ENCODE data around the gene KLHL14. TPM values are rescaled to one million over a fixed set of nuclear protein-coding genes. Genes with fewer than 3 reads are reported as not detected.
A peak's percentile ranks its signal among the peaks of the same experiment; 100 is the strongest.

The KLHL14 gene
- total RNA-seq, 1 donor from 2014 or later, result 1.3 TPM

- Mint-ChIP-seq H3K9me3 (ENCODE audit: unreplicated experiment) (no peaks in the 10 kb centered on the region), H3K27me3 (ENCODE audit: unreplicated experiment) (peaks cover 6% of the 10 kb centered on the region), H3K4me3 (ENCODE audit: unreplicated experiment) (peak overlapping the region; percentile 81), H3K4me1 (ENCODE audit: unreplicated experiment) (peaks cover 30% of the 10 kb centered on the region), H3K36me3 (ENCODE audit: low read depth, unreplicated experiment) (no peaks in the 10 kb centered on the region), H3K27ac (ENCODE audit: unreplicated experiment) (no peak overlapping the region)
- no peak for DNase-seq (ENCODE audit: low spot score)
- TF ChIP-seq, protein P1, sequence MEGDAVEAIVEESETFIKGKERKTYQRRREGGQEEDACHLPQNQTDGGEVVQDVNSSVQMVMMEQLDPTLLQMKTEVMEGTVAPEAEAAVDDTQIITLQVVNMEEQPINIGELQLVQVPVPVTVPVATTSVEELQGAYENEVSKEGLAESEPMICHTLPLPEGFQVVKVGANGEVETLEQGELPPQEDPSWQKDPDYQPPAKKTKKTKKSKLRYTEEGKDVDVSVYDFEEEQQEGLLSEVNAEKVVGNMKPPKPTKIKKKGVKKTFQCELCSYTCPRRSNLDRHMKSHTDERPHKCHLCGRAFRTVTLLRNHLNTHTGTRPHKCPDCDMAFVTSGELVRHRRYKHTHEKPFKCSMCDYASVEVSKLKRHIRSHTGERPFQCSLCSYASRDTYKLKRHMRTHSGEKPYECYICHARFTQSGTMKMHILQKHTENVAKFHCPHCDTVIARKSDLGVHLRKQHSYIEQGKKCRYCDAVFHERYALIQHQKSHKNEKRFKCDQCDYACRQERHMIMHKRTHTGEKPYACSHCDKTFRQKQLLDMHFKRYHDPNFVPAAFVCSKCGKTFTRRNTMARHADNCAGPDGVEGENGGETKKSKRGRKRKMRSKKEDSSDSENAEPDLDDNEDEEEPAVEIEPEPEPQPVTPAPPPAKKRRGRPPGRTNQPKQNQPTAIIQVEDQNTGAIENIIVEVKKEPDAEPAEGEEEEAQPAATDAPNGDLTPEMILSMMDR (IDR thresholded peaks at IDR 0.05; ENCODE audit: unreplicated experiment), result no peak
These were observed 2.1 kb downstream of the KLHL14 start for GRCh38 chr18:32770666-32771168.

DNA sequence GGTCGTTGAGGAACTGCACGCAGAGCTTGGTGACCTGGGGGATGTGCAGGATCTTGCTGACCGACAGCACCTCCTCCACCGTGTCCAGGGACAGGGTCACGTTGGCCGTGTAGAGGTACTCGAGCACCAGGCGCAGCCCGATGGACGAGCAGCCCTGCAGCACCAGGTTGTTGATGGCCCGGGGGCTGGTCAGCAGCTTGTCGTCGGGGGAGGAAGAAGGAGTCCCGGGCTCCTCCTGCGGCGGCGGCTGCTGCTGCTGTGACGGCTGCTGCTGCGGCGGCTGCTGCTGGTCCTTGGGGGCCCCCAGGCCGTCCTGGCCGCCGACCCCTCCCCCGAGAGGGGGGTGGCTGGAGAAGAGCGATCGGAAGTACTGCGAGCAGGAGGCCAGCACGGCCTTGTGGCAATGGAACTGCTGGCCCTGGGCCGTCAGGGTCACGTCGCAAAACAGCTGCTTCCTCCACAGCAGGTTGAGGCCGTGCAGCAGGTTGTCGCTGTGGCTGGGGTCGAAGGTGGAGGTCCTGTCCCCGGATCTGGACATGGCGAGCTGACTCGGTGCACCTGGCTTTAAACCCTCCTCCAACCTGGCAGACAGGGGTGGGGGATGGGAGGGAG lies 2.7 kb downstream of the KLHL14 start:
- no peak for DNase-seq (ENCODE audit: low spot score)
- no peak overlapping the region for H3K27ac Mint-ChIP-seq (ENCODE audit: unreplicated experiment)
- H3K36me3 Mint-ChIP-seq (ENCODE audit: low read depth, unreplicated experiment), result no peaks in the 10 kb centered on the region
- no peaks in the 10 kb centered on the region for H3K9me3 Mint-ChIP-seq (ENCODE audit: unreplicated experiment)
- H3K4me3 Mint-ChIP-seq (ENCODE audit: unreplicated experiment), result no peak overlapping the region
- H3K27me3 Mint-ChIP-seq (ENCODE audit: unreplicated experiment), result peaks cover 6% of the 10 kb centered on the region
- TF ChIP-seq, protein P1 (IDR thresholded peaks at IDR 0.05; ENCODE audit: unreplicated experiment), result no peak
- peaks cover 27% of the 10 kb centered on the region for H3K4me1 Mint-ChIP-seq (ENCODE audit: unreplicated experiment)

DNA sequence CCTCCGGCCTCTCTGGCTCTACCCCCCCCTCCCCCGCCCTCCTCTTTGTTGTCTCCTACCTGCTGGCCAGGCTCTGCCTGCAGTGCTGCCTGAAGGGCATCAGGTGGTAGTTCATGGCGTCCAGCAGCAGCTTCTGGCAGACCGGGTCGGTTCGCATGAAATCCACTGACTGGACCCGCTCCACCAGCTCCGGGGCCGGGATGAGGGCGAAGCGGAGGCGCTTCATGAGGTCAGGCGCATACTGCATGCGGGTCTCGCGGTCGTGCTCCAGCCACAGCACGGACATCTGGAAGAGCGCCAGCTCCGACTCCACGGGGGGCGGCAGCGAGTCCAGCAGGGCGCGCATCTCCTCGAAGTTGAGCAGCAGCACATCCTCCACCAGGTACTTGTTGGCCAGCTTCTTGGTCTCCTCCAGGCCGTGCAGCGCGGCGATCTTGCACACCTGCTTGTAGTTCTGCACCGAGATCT lies 3.2 kb downstream of the KLHL14 start:
- Mint-ChIP-seq H3K9me3 (ENCODE audit: unreplicated experiment) (no peaks in the 10 kb centered on the region), H3K4me3 (ENCODE audit: unreplicated experiment) (peak overlapping the region; percentile 79), H3K27me3 (ENCODE audit: unreplicated experiment) (peaks cover 6% of the 10 kb centered on the region), H3K4me1 (ENCODE audit: unreplicated experiment) (peaks cover 22% of the 10 kb centered on the region), H3K27ac (ENCODE audit: unreplicated experiment) (no peak overlapping the region), H3K36me3 (ENCODE audit: low read depth, unreplicated experiment) (no peaks in the 10 kb centered on the region)
- TF ChIP-seq, protein P1 (IDR thresholded peaks at IDR 0.05; ENCODE audit: unreplicated experiment), result no peak
- DNase-seq (ENCODE audit: low spot score), result peak; percentile 40

DNA sequence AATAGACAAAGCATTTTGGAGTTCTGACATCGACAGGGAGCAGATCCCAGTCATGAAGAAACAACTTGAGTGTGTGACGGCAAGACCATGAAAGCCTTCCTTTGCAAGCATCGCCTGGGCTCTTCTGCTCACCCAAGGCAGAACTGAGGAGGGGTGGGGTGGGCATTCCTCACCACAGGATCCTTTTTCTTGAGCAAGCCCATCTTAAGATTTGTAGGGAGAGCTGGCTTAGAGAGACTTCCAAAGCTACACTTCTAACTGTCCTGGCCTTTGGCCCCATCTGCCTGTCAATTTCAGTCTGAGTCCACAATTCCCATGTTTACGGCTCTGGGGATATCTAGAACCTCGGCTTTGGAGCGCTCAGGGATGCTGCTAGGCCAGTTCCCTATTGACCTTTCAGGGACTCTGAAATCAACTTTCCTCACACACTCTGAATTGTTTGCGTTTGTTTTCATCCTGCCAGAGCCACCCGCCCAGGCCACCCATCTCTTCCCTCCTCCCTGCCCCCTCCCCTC lies 3.7 kb downstream of the KLHL14 start:
- H3K36me3 Mint-ChIP-seq (ENCODE audit: low read depth, unreplicated experiment), result no peaks in the 10 kb centered on the region
- peaks cover 6% of the 10 kb centered on the region for H3K27me3 Mint-ChIP-seq (ENCODE audit: unreplicated experiment)
- no peak overlapping the region for H3K27ac Mint-ChIP-seq (ENCODE audit: unreplicated experiment)
- no peaks in the 10 kb centered on the region for H3K9me3 Mint-ChIP-seq (ENCODE audit: unreplicated experiment)
- H3K4me1 Mint-ChIP-seq (ENCODE audit: unreplicated experiment), result peaks cover 21% of the 10 kb centered on the region
- no peak for DNase-seq (ENCODE audit: low spot score)
- TF ChIP-seq, protein P1 (IDR thresholded peaks at IDR 0.05; ENCODE audit: unreplicated experiment), result no peak
- peak overlapping the region; percentile 79 for H3K4me3 Mint-ChIP-seq (ENCODE audit: unreplicated experiment)

DNA sequence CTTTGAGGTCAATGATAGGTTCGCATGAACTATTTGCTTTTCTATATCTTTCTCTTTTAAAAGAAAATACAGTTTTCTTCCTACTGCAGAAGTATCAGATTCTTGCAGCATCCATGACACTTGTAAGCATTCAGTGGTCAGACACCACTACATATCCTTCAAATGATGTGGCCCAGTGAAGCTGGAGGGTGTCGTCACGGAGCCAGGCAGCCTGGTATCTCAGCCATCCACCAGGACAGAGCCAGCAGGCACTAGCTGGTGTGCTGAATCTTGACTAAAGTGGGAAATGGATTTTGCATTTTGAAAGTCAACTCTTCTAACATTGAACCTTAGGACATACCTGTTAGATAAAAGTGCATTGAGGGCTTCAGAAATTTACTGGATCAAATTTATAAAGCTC lies 5.4 kb downstream of the KLHL14 start:
- no peak overlapping the region for H3K4me3 Mint-ChIP-seq (ENCODE audit: unreplicated experiment)
- peaks cover 9% of the 10 kb centered on the region for H3K4me1 Mint-ChIP-seq (ENCODE audit: unreplicated experiment)
- H3K27me3 Mint-ChIP-seq (ENCODE audit: unreplicated experiment), result peaks cover 6% of the 10 kb centered on the region
- TF ChIP-seq, protein P1 (IDR thresholded peaks at IDR 0.05; ENCODE audit: unreplicated experiment), result no peak
- no peaks in the 10 kb centered on the region for H3K9me3 Mint-ChIP-seq (ENCODE audit: unreplicated experiment)
- no peaks in the 10 kb centered on the region for H3K36me3 Mint-ChIP-seq (ENCODE audit: low read depth, unreplicated experiment)
- no peak overlapping the region for H3K27ac Mint-ChIP-seq (ENCODE audit: unreplicated experiment)
- no peak for DNase-seq (ENCODE audit: low spot score)
